Activated naive CD4-positive, alpha-beta T cell (primary cell): ENCODE measurements around the gene TMEM145.

Source experiments
- DNase-seq, 4 experiments: peaks; one replicate each; lab custom pipeline; 2025; lab: John Stamatoyannopoulos, UW

TMEM145 gene

DNA sequence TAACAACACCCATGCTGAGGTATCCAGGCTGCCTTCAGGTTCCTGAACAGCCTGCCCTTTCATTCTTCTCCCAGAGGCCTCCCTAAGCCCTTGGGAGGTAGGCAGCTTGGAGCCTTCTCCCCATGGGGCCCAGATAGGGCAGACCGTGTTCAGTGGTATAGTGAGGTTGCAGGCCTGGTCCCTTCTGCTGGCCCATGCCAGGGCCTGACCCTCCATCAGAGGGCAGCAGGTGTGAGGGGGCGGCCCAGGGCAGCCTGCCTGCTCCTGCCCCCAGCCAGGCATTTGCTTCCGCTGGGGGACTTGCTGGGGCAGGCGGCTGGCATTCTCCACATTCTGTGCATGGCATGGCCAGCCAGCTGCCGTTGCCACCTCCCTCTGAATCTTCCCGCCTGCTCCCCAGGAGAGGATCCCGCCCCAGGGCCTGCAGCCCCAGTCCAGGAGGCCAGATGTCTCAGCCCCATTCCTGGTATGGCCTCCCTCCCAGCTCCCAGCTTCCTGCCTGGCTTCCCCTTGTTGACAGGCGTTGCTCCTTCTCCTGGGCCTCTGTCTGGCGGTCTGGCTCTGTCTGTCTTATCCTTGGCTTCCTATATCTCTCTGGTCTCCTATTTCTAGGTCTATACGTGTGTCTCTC is 35.2 kb upstream of the TMEM145 start:
- no peak for DNase-seq

DNA sequence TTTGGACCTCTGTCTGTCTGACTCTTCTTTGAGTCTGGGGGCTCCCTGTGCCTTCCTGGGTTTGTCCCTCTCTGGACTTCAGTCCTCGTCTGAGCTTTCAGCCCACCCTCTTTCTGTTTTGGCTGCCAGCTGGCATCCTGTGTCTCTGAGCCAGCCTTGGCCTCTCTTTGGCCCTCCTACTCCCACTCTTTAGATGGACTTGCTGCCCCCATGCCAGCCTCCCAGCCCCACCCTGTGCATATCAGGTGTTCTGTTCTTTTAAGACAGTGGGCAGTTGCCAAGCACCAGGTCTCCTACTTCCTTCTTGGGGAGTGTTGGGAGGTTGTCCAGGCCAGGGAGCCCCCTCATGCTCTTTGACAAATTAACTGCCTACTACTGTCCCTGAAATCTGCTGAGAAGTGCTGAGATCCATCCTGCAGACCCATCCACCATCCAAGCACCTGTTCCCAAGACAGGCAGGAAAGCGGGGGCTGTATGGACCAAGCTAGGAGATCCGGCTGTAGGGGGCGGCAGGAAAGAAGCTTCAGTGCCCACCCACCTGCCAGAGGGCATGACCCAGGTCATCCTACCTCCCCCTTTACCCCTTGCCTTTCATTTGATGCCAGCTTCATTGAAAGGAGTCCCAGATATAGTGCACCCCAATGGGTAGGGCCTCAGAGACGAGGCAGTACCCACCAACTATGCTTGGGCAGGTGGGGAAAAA is 34.5 kb upstream of the TMEM145 start:
- DNase-seq: no peak

DNA sequence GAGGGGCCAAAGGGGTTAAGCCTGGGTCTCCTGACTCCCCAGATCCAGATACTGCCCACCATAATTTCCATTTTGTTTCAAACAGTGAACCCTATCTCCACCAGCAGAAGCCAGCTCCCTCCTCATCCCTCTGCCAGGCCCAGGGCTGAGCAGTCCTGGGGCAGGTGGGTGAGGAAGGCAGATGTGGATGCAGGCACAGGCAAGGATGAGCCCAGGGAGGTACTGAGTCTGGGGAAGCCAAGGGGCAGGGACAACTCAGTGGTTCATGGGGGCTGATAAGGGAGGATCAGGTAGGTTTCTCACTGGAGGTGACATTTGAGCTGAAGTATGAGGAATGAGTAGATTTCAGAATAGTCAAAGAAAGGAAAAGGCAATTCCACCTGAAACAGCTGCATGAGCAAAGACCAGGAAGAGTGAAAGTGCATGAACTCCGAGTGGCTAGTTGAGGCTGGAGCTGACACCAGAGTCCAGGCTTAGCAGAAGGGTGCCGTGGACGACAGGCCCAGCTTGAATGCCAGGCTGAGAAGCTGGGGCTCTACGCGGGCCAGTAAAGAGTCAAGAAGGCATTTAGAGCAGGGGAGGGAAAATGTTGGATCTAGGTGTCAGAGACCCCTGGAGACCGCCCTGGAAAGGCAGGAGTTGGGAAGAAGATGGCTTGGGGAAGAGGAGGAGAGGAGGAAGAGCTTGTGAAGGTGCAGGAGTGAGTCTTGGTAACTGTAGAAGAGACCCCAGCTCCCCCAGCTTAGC is 33.8 kb upstream of the TMEM145 start:
- DNase-seq: no peak

DNA sequence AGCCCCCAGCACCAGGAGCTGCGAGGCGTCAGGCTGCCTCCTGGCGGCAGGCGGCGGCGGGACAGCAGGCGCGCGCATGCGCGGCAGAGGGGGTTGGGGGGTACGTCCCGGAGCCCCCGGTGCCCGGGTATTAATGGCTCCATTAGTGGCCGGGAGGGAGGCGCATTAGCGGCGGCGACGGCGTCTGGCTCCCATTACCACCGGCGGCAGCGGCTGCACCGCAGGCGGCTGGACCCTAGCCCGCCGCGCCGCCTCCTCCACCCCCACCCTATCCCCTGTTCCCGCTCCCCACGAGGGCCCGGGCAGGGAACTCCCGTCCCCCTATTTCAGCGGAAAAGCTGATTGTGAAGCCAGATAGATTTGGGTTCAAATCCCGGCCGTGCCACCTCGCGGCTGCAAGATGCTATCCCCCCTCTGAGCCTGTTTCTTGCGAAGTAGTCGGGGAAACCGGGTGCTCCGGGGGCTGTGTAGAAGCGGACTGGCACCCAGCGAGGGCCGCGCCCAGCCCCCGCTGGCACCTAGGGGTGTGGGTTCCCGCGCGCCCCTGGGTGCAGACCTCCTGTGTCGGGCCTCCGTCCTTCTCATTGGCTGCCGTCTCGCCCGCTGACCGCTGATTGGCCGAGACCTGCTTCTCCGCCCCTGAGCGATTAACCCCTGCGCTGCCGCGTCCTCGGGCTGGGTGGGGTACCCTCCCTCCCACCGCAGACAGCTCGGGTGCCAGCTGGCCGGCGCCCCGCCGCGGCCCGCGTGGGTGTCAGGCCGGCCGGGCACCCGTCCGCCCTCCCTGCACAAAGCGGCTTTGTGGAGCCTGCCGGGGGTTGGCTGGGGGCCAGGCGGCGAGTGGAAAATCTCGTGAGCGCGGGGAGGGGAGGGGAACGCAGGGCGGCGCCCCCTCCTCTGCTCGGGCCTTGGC is 33.0 kb upstream of the TMEM145 start:
- peak; percentile 60 to 84 (median 67) for DNase-seq

DNA sequence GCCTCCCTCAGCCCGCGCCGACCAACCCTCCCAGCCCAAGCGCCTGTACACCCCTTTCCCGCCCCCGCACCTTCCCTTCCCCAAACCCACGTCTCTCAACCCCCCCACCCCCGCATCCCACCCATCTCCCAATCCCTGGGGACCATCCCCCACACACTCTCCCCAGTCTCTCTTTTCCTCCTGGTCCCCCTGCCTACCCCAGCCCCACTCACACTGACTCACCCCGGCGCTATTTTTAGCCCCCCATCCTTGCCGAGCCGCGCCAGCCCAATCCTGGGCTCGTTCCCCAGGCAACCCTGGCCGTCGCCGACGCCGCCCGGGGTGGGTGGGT is 32.3 kb upstream of the TMEM145 start:
- DNase-seq: no peak

DNA sequence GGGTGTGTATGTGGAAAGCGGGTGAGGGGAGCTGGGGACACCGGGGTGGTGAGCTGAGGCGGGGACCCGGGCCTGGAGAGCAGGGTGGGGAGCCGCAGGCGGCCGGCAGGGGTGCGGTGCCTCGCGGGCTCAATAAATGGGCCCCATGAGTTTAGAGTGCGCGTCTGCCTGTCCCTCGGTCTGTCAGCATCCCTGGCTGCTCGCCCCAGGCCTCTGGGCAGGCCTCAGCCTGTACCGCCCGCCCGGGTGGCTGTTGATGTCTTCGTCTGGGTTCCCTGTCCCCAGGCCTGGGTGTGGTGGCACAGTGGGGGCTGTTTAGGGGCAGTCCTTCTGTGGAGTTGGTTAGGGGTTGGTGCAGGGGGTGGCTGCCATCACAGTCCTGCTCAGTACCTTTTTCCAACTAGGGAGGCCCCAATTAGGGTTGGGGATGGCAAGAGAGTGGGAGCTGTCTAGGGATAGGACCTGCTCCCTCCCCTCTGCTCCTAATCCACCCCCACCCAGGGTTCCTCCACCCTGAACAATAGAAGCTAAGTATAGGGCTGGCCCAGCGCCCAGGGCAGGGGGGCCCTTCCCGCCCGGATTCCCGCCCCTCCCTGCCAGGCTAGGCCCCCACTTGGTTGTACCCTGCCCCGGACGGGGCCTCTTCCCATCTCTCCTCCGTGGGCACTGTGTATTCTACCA is 31.8 kb upstream of the TMEM145 start:
- peak in 1 of 4 experiments; percentile 19 for DNase-seq

DNA sequence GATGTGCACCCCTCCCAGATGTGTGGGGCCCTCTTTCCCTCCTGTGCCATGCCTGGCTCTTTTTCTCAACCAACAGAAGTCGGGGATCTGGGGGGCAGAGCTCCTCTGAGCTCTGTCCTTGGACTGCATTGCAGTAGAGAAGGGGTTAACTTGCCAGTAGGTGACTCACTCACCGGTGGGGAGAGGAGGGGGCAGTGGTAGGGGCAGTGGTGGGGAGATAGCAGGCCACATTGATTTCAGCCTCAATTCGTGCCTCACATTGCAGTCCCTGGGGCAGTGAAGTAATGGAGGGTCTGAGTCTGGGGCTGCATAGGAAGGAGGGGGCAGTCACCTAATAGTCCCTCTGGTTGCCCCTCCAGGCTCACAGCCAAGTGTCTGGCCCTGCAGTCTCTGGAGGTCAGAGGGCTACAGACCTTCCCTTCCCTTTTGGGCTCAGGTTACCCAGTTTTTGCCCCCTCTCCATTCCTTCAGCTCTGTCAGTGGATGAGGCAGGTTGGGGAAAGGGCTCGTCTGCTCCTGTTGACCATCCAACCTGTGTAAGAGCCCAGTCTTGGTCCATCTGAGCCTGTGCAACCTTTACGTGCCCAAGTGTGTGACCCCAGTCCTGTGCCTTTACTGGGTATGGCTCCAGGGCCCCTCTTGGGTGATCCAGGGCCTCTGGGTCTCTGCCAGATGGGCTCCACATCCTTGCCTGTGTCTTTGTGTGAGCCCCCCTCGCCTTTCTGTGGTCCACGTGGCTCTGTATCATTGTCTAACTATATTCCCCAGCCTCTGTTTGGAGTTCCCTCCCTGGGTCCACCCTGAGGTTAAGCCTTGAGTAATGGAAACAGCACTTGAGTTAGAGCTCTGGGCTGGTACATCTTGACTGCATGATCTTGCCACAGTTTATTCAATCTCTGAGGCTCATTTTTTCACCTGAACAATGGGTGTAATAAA is 31.0 kb upstream of the TMEM145 start:
- no peak for DNase-seq

DNA sequence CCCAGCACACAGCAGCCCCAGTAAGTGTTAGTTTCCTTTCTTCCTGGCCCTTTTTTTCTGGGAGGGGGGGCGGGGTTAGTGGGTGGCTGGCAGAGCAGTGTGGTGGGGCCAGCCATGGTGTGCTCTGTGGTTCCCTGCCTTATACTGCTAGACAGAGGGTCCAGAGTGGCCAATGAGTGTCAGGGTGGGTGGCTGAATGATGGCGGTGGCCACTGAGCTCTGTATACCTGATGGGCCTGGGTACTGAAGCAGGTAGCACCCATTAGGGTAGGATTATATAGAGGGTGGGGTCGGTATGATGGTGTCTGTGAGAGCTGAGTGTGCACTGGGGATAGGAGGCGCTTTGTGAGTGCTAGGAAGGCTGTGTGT is 30.3 kb upstream of the TMEM145 start:
- no peak for DNase-seq

DNA sequence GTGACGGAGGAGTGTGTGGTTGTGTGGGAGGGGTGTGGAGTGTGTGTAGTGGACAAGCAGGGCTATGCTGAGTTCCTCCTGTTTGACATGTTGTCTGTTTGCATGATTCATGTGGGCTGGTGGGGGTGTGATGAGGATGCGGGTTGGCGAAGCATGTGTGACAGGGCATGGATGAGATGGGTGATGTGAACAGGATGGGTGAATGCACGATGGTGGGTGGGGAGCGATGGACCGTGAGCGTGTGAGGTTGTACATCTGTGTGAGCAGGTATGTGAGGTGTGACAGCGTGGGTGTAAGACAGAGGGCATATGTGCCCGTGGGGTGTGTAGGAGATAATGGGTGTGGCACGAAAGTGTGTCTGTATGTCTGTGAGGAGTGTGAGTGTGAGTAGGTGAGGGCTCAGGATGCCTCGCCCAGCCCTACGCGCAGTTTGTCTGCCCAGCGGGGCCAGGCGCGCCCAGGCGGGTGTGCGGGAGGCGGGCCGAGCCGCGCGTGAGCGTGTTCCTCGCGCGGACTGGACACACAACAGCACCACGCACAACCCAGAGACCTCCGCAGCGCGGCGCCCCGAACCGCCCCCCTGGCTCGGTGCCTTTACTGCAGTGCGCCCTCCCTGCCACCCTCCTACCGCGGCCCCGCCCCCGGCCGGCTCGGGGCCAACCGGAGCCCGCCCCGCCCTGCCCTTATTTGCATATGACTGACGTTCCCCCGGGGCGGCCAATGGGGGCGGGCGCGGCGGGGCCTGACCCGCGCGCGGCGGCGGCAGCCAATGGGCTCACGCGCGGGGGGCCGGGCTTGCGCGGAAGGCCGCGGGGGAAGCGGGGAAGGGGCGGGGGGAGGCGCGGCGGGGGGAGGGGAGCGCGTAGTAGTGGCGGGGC is 29.7 kb upstream of the TMEM145 start:
- peak; percentile 85 to 98 (median 92) for DNase-seq

DNA sequence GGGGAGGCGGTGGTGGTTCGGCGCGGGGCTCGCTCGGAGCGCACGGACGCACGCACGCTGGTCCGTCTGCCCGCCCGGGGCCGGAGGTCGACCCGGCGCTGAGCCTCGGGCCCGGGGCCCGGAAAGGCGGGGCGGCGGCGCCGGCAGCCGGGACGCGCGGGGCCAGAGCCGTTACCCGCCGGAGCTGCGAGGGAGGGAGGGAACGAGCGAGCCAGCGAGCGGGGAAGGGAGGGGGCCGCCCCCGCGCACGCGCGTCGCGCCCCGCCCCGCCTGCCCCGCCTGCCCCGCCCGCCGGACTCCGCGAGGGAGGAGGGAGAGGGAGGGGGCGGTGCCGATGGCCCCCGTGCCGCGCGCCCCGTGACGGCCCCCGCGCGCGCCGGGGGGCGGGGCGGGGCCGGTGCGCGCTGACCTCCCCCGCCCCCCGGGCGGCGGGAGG is 29.0 kb upstream of the TMEM145 start:
- DNase-seq: peak in 3 of 4 experiments; percentile 56 to 81 (median 76)

DNA sequence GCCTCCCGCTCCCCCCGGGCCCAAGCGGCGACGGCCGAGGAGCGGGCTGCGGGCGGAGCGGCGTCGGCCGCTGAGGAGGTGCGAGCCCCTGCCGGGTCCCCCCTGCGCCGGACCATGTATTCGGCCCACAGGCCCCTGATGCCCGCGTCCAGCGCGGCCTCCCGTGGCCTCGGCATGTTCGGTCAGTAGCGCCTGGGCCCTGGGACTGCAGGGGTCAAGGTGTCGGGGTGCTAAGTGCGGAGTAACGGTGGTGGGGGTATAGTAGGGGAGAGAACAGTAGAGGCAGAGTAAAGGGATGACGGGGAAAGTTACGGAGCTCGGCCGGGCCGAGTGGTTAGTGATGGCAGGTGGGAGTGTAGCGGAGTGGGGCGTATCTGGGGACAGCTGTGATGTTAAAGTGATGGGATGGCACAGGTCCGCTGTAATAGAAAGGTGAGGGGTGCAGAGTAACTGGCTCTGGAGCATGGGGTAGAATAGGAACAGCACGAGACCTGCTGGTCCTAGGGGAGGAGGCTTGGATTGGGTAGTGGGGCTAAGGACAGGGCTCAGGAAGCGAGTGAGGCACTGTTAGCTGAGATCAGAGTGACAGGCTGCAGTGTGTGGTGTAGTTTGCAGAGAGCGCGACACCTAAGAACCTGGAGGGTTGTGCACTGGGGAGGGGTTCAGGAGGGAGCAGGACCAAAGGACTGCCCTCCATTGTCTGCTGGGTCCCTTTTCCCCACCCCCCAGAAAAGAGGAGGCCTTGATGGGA is 28.3 kb upstream of the TMEM145 start:
- peak in 1 of 4 experiments; percentile 29 for DNase-seq

DNA sequence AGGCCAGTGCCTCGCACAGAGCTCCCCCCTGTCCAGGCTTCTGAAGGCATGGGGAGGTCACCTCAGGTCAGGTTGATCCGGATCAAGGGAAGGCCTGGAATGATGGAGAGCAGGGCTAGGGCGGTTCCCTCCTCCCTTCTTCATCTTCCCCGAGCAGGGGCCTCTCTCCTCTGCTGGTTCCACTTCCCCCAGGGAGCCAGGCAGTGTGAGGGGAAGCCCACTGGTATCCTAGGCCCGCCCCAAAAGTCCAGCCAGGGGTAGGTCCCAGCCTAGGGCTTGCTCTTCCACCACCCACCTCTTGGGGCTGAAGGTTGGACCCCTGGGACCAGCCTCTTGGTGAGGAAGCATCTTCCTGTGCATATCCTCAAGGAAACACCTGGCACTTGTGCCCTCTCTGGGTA is 27.6 kb upstream of the TMEM145 start:
- DNase-seq: no peak

DNA sequence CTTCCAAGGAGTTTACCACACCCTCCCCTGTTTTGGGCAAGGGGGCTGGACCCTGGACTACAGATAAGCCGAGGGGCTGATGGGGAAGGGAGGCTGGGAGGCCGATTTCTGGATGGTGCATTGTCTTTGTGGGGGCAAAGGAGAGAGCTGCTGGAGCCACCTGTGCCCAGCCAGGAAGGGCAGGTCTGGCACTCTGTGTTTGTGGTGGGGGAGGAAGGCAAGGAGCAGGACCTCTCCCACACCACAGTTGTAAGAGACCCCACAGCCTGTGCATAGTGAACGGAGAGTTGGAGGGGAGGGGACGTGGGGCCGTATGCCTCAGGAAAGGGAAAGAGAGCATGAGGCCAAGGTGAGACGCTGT is 27.1 kb upstream of the TMEM145 start:
- no peak for DNase-seq

DNA sequence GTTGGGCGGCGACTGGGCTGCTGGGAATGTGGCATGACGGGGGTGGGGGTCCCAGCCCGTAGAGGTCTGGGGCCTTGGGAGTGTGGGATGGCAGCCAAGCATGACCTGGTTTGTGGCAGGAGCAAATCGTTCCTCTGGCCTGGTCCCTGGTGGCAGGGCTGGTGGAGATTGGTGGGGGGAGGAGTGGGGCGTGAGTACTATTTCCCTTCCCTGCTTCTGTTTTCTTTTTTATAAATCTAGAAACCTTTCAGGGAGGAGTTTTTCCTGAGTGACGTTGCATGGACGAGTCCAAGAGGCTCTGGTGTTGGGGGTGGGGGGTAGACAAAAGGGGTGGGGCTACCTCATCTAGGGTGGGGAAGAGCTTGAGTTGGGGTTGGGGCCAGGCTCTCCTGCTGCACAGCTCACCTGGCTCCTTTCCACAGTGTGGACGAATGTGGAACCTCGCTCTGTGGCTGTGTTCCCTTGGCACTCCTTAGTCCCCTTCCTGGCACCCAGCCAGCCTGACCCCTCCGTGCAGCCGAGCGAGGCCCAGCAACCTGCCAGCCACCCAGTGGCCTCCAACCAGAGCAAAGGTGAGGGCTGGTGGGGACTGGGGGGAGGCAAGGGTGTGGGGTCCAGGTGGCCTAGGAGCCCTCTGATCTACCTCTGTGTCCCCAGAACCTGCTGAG is 26.6 kb upstream of the TMEM145 start:
- no peak for DNase-seq

DNA sequence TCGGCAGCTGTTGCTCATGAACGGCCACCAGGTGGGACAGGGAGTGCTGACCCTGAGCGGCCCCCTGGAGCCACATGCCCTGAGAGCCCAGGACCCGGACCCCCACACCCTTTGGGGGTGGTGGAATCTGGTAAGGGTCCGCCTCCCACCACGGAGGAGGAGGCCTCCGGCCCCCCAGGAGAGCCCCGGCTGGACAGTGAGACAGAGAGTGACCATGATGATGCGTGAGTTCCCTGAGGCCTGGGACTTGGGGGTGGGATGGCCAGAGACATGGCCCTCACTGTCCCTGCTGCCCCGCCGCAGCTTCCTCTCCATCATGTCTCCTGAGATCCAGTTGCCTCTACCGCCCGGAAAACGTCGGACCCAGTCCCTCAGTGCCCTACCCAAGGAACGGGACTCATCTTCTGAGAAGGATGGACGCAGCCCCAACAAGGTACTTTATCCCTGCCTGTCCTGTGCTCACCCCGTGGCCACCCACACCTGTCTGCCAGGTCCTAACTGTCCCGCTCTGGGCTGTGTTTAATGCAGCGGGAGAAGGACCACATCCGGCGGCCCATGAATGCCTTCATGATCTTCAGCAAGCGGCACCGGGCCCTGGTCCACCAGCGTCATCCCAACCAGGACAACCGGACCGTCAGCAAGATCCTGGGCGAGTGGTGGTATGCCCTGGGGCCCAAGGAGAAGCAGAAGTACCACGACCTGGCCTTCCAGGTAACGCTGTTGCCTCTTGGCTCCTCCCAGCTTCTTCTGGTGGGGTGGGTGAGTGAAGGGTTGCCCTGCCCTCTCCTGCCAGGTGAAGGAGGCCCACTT is 25.9 kb upstream of the TMEM145 start:
- DNase-seq: no peak

DNA sequence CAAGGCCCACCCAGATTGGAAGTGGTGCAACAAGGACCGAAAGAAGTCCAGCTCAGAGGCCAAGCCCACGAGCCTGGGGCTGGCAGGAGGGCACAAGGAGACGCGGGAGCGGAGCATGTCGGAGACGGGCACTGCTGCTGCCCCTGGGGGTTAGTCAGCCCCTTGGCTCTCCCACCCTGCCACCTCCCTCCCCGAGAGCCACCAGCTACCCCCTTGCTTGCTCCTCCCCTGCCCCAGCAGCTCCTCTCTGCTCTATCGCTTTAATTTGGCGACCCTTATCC is 25.3 kb upstream of the TMEM145 start:
- DNase-seq: no peak

DNA sequence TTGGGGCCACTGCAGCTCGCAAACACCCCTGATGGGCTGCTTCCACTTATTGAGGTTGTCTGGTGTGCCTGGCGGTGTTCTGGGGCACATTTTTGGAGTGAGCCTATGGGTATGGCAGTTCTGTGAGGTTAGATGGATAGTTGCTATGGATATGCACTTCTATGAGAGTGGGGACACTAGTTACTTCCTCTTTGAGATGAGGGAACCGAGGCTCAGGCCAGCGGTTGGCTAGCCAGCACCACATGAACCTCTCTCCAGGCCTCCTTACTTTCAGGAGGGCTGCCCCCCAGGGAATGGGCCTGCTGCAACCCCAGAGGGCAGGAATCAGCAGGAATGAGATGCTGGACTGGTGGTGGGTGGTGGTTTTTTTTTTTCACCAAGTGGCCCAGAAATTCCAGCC is 24.7 kb upstream of the TMEM145 start:
- DNase-seq: no peak
